Calu3 (cell line): ENCODE results near the gene TAS1R1. TPM values are rescaled to one million over a fixed set of nuclear protein-coding genes. Genes with fewer than 3 reads are reported as not detected.

Experiments used
- BruUV-seq: library from RNA; stranded (reverse); fragments of 400-500 nt; replicated peaks from 2 replicates; lab custom pipeline; 2021; lab: Mats Ljungman, UMichigan
- CTCF ChIA-PET: fragments of 300-600 bp; sonication (Branson Sonifier 250); formaldehyde crosslinking; loops from one replicate; lab custom pipeline; 2022; ENCODE audit warnings: antibody characterized with exemption; lab: Charles Lee
- DNase-seq: peaks from one replicate; pipeline ENCODE4 v3.0.0; 2022
- H3K27ac Mint-ChIP-seq: one replicate; pipeline ENCODE4 v1.8.0; 2022; ENCODE audit warnings: mixed read lengths; ENCODE audit not compliant: unreplicated experiment
- H3K27me3 Mint-ChIP-seq: one replicate; pipeline ENCODE4 v1.8.0; 2022; ENCODE audit warnings: mixed read lengths; ENCODE audit not compliant: unreplicated experiment
- H3K36me3 Mint-ChIP-seq: one replicate; pipeline ENCODE4 v1.8.0; 2022; ENCODE audit warnings: mild to moderate bottlenecking, moderate library complexity, mixed read lengths; ENCODE audit not compliant: insufficient read depth, unreplicated experiment
- H3K4me1 Mint-ChIP-seq: one replicate; pipeline ENCODE4 v1.8.0; 2022; ENCODE audit warnings: mild to moderate bottlenecking, low read depth, mixed read lengths; ENCODE audit not compliant: unreplicated experiment
- H3K4me3 Mint-ChIP-seq: one replicate; pipeline ENCODE4 v1.8.0; 2022; ENCODE audit warnings: mild to moderate bottlenecking, low read depth, moderate library complexity, mixed read lengths; ENCODE audit not compliant: unreplicated experiment
- H3K9me3 Mint-ChIP-seq: one replicate; pipeline ENCODE4 v1.8.0; 2022; ENCODE audit warnings: low read depth, mixed read lengths; ENCODE audit not compliant: unreplicated experiment
- intact Hi-C: fragments of 100-400 bp; cut with micrococcal nuclease; formaldehyde crosslinking; loops from one replicate; pipeline ENCODE4 v1.10.0; 2022; ENCODE audit not compliant: unreplicated experiment
- total RNA-seq: library from RNA; stranded (reverse); gene quantifications from 2 replicates; pipeline ENCODE4 v1.2.3, GENCODE V29; 2022
- TF ChIP-seq, protein P1 (sequence below): fragments of 200-600 bp; IDR thresholded peaks from one replicate; pipeline ENCODE4 v1.8.0; 2022; ENCODE audit warnings: antibody characterized with exemption; ENCODE audit not compliant: unreplicated experiment

The TAS1R1 gene
- total RNA-seq, 1 experiment from 2014 or later = not detected

DNA sequence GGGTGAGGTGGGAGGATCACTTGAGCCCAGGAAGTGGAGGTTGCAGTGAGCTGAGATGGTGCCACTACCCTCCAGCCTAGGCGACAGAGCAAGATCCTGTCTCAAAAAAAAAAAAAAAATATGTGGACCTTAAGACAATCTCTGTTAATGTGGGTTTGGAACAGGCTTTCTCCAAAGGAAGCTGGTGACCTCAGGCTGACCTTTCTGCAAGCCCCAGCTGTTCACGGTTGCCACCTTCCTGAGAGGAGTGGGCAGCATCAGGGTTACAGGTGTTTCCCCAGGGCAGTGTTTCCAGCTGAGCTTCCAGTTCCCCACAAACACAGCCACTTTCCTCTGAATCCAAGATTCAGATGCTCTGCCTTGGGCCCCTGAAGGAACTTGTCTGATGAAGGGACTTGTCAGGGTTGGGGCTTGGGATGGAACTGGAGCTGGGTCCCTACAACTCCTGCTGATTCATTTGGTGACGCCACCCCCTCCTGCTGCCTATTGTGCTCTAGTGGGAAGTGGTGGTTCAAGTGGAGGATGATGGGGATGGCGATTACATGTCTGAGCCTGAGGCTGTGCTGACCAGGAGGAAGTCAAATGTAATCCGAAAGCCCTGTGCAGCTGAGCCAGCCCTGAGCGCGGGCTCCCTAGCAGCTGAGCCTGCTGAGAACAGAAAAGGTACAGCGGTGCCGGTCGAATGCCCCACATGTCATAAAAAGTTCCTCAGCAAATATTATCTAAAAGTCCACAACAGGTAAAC is 26.6 kb downstream of the TAS1R1 start:
- CTCF ChIA-PET = no interaction called here
- intact Hi-C loops = no loop called here
- Mint-ChIP-seq H3K9me3 (no peaks in the 10 kb centered on the region), H3K27me3 (no peaks in the 10 kb centered on the region), H3K4me3 (no peak overlapping the region), H3K36me3 (peaks cover 39% of the 10 kb centered on the region), H3K27ac (no peak overlapping the region), H3K4me1 (peaks cover 9% of the 10 kb centered on the region)
- BruUV-seq = TSS peak; percentile 31
- TF ChIP-seq, protein P1, sequence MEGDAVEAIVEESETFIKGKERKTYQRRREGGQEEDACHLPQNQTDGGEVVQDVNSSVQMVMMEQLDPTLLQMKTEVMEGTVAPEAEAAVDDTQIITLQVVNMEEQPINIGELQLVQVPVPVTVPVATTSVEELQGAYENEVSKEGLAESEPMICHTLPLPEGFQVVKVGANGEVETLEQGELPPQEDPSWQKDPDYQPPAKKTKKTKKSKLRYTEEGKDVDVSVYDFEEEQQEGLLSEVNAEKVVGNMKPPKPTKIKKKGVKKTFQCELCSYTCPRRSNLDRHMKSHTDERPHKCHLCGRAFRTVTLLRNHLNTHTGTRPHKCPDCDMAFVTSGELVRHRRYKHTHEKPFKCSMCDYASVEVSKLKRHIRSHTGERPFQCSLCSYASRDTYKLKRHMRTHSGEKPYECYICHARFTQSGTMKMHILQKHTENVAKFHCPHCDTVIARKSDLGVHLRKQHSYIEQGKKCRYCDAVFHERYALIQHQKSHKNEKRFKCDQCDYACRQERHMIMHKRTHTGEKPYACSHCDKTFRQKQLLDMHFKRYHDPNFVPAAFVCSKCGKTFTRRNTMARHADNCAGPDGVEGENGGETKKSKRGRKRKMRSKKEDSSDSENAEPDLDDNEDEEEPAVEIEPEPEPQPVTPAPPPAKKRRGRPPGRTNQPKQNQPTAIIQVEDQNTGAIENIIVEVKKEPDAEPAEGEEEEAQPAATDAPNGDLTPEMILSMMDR = no peak
- DNase-seq = no peak

DNA sequence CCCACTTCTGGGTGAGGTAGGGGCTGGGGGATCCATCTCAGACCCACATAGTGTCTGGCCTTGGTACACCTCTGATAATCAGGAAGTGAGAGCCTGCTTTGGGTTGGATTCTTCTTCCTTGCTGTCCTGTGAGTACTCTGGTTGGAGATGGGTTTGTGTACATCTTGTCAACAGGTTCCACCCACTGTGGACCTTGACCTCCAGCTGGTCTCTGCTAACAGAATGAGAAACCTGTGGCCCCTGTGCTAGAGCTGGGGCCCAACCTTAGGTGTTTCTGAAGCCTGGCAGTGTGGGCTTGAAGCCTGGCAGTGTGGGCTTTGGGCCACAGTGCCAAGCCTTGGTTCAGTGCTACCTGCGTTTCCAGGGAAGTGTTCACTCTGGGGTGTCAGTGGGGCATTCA is 27.3 kb downstream of the TAS1R1 start:
- Mint-ChIP-seq H3K4me3 (no peak overlapping the region), H3K9me3 (no peaks in the 10 kb centered on the region), H3K27ac (no peak overlapping the region), H3K36me3 (peaks cover 39% of the 10 kb centered on the region), H3K4me1 (peaks cover 9% of the 10 kb centered on the region), H3K27me3 (no peaks in the 10 kb centered on the region)
- BruUV-seq = no TSS peak
- TF ChIP-seq, protein P1 = no peak
- CTCF ChIA-PET = no interaction called here
- intact Hi-C loops = no loop called here
- DNase-seq = no peak

DNA sequence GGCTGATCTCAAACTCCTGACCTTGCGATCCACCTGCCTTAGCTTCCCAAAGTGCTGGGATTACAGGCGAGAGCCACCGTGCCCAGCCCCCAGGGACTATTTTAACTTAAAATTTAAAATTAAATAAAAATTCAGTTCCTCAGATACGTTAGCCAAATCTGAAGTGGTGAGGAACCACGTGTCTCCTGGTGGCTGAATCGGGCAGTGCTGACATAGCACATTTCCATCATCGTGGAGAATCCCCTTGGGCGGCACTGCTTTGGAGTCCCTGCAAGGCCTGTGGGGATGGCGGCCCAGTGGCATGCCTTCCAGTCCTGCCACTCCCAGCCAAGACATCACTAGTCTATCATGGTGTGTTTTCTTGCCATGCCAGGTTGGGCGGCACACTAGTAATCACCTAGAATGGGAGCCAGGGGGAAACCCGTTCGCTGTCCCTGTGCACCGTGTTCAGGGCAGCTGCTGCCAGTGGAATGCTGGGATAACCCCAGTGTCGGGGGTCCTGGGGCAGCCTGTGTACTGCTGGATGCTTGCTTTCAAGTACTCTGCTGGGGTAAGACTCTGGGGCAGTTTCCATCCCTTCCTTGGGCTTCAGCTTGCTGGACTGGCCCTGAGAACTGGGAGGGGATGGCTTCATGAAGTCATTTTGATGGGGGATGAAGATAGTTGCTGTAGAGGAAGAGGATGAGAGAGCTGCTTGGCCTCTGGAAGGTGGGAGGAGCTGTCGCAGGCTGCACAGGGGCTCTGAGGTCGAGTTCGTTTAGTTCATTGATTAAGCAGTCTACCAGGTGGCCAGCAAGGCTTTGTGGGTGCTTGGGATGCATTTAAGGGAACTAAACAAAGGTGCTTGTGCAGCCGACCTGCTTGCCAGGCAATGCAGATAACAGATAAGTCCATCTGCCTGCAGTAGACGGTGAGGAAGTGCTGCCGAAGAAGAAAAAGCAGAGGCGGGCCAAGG is 29.3 kb downstream of the TAS1R1 start:
- BruUV-seq = no TSS peak
- no peak for DNase-seq
- Mint-ChIP-seq H3K36me3 (peaks cover 37% of the 10 kb centered on the region), H3K9me3 (no peaks in the 10 kb centered on the region), H3K27me3 (no peaks in the 10 kb centered on the region), H3K27ac (no peak overlapping the region), H3K4me1 (peaks cover 2% of the 10 kb centered on the region), H3K4me3 (no peak overlapping the region)
- TF ChIP-seq, protein P1 = peak; percentile 27
- CTCF ChIA-PET = interaction anchor here (0.7 kb wide), 1 partner anchor 16 kb away, joined by 3 read pairs; no protein-coding TSS in a partner anchor
- intact Hi-C loops = no loop called here

DNA sequence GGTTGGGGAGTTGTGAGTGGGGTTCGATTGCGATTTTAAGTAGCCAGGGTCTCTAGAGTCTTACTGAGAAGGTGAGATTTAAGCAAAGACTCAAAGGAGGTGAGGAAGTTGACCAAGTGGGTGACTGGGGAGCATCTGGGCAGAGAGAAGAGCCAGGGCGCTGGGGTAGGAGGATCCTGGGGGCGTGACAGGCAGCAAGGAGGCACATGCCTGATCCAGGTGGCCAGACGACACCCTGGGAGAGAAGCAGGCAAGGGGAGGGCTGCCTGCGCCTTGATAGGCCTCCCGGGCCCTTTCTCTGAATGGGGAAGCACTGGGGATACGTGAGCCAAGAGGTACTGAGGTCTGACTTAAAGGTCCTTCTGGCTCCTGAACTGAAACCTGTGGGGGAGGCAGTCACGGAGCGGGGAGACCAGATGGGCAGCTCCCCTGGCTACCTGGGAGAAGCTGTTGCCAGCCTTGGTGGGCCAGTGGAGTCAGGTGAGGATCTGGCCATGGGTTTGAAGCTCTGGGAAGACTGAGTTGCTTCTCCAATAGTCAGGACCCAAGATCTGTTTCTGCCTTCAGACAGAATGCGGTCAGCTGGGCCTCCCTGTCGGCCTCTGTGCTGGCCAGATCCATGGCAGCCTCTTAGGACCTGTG is 30.1 kb downstream of the TAS1R1 start:
- Mint-ChIP-seq H3K27ac (no peak overlapping the region), H3K9me3 (no peaks in the 10 kb centered on the region), H3K4me3 (no peak overlapping the region), H3K36me3 (peaks cover 29% of the 10 kb centered on the region), H3K27me3 (no peaks in the 10 kb centered on the region), H3K4me1 (no peaks in the 10 kb centered on the region)
- CTCF ChIA-PET = no interaction called here
- BruUV-seq = no TSS peak
- no peak for DNase-seq
- TF ChIP-seq, protein P1 = no peak
- intact Hi-C loops = no loop called here
